HCT116 (cell line): Measurements from ENCODE around the gene SERPINB12. TPM values are rescaled to one million over a fixed set of nuclear protein-coding genes. Genes with fewer than 3 reads are reported as not detected.

ENCODE experiments used
- ATAC-seq: fragments of 200-7000 bp; cut with Tn5 transposase; 2 replicates; pipeline ENCODE4 v1.9.1; 2020; ENCODE audit warnings: mild to moderate bottlenecking, moderate library complexity
- BruUV-seq: library from RNA; stranded (reverse); fragments of 400-500 nt; replicated peaks from 2 replicates; lab custom pipeline; 2021; lab: Mats Ljungman, UMichigan
- CTCF ChIA-PET: fragments of 300-600 bp; sonication (Branson Sonifier 250); formaldehyde crosslinking; loops from one replicate; lab custom pipeline; 2021; ENCODE audit warnings: antibody characterized with exemption; lab: Charles Lee
- POLR2A ChIA-PET: fragments of 300-600, 350-600 bp; sonication (Branson Sonifier 250); formaldehyde crosslinking; loops from one replicate; lab custom pipeline; 2021; ENCODE audit warnings: antibody characterized with exemption; lab: Charles Lee
- RAD21 ChIA-PET, 2 experiments: fragments of 300-600 bp; sonication (Branson Sonifier 250); formaldehyde crosslinking; loops; one replicate each; lab custom pipeline; 2023; ENCODE audit warnings: low total read pairs in 2 of 2; ENCODE audit not compliant: uncharacterized antibody in 2 of 2, unreplicated experiment in 2 of 2, low non-redundant PET in 1 of 2; lab: Charles Lee
- DNase-seq: peaks from one replicate; pipeline ENCODE4 v3.0.0-alpha.2; 2010; ENCODE audit warnings: low read depth, low spot score
- H2AFZ ChIP-seq: fragments of 200-600 bp; shearing (Covaris generic), sonication (generic); 2 replicates; pipeline ENCODE4 v1.6.1; 2017; ENCODE audit warnings: low read depth, mixed run types, mixed read lengths, antibody characterized with exemption, low read length; ENCODE audit not compliant: poor library complexity, severe bottlenecking
- H3K27ac ChIP-seq: 2 replicates; pipeline ENCODE4 v1.5.1; 2012; ENCODE audit warnings: low read depth, low read length
- H3K27me3 ChIP-seq: fragments of 200-600 bp; sonication (generic); 2 replicates; pipeline ENCODE4 v1.6.1; 2016; ENCODE audit warnings: mixed run types, low read length, mixed read lengths; ENCODE audit not compliant: insufficient read depth
- H3K36me3 ChIP-seq, 2 experiments: fragments of 200-500 bp in 1 of 2; fragments of 200-600 bp in 1 of 2; sonication (Bioruptor generic) in 1 of 2; sonication (generic) in 1 of 2; 2 replicates each; pipeline versions ENCODE4 v1.5.1 to v1.6.1; 2014 to 2016; ENCODE audit warnings: low read length in 2 of 2, inconsistent platforms in 1 of 2, mixed read lengths in 1 of 2, mixed run types in 1 of 2; ENCODE audit not compliant: insufficient read depth in 2 of 2, control insufficient read depth in 1 of 2
- H3K4me1 ChIP-seq, 2 experiments: fragments of 200-600 bp in 1 of 2; sonication (generic) in 1 of 2; 2 replicates each; pipeline versions ENCODE4 v1.5.1 to v1.6.1; 2012 to 2017; ENCODE audit warnings: low read length in 2 of 2, inconsistent platforms in 1 of 2, mild to moderate bottlenecking in 1 of 2, mixed read lengths in 1 of 2, mixed run types in 1 of 2, moderate library complexity in 1 of 2; ENCODE audit not compliant: insufficient read depth in 2 of 2, control insufficient read depth in 1 of 2
- H3K4me2 ChIP-seq: fragments of 200-600 bp; sonication (generic); 2 replicates; pipeline ENCODE4 v1.6.1; 2017; ENCODE audit warnings: mixed run types, low read length, mixed read lengths
- H3K4me3 ChIP-seq, 2 experiments: fragments of 200-600 bp in 1 of 2; sonication (generic) in 1 of 2; replicated peaks in 1 of 2; 2 replicates each; pipeline ENCODE4 v1.5.1; 2011 to 2016; ENCODE audit warnings: low read length in 2 of 2, control low read depth in 1 of 2, low read depth in 1 of 2, mild to moderate bottlenecking in 1 of 2, mixed read lengths in 1 of 2, mixed run types in 1 of 2
- H3K79me2 ChIP-seq: fragments of 200-600 bp; sonication (generic); 2 replicates; pipeline ENCODE4 v1.6.1; 2017; ENCODE audit warnings: mild to moderate bottlenecking, mixed run types, low read length, moderate library complexity, mixed read lengths; ENCODE audit not compliant: insufficient read depth
- H3K9ac ChIP-seq: fragments of 200-600 bp; sonication (generic); 2 replicates; pipeline ENCODE4 v1.6.1; 2016; ENCODE audit warnings: low read length, mixed read lengths
- H3K9me2 ChIP-seq: fragments of 200-600 bp; sonication (generic), shearing (Covaris generic); 2 replicates; pipeline ENCODE4 v1.6.1; 2017; ENCODE audit warnings: mixed run types, mild to moderate bottlenecking, moderate library complexity; ENCODE audit not compliant: insufficient read depth
- H3K9me3 ChIP-seq, 2 experiments: fragments of 200-500 bp in 1 of 2; fragments of 200-600 bp in 1 of 2; sonication (Bioruptor generic) in 1 of 2; sonication (generic) in 1 of 2; 2 replicates each; pipeline ENCODE4 v1.6.1; 2014 to 2017; ENCODE audit warnings: low read length in 2 of 2, mixed read lengths in 2 of 2, inconsistent platforms in 1 of 2, low read depth in 1 of 2, mild to moderate bottlenecking in 1 of 2, mixed run types in 1 of 2, moderate library complexity in 1 of 2; ENCODE audit not compliant: control insufficient read depth in 1 of 2, insufficient read depth in 1 of 2
- H4K20me1 ChIP-seq: fragments of 200-600 bp; sonication (generic), shearing (Covaris generic); 2 replicates; pipeline ENCODE4 v1.6.1; 2017; ENCODE audit warnings: mixed run types, mild to moderate bottlenecking, moderate library complexity; ENCODE audit not compliant: insufficient read depth
- CTCF ChIP-seq, 3 experiments: fragments of 200-600 bp in 1 of 3; sonication (generic) in 1 of 3; IDR thresholded peaks in 2 of 3; conservative IDR thresholded peaks in 1 of 3; 2 replicates each; pipeline ENCODE4 v1.5.1; 2012 to 2017; ENCODE audit warnings: low read depth in 2 of 3, low read length in 2 of 3, antibody characterized with exemption in 1 of 3, borderline replicate concordance in 1 of 3, control low read depth in 1 of 3, mild to moderate bottlenecking in 1 of 3, mixed read lengths in 1 of 3, mixed run types in 1 of 3, moderate library complexity in 1 of 3; ENCODE audit not compliant: insufficient read depth in 1 of 3
- EZH2phosphoT487 ChIP-seq: fragments of 200-600 bp; IDR thresholded peaks from 2 replicates; pipeline ENCODE4 v1.6.1; 2018; ENCODE audit warnings: antibody characterized with exemption, borderline replicate concordance
- FOSL1 ChIP-seq: IDR thresholded peaks from 2 replicates; pipeline ENCODE4 v1.6.1; 2012; ENCODE audit warnings: low read depth
- MAX ChIP-seq: IDR thresholded peaks from 2 replicates; pipeline ENCODE4 v1.6.1; 2012
- YY1 ChIP-seq: IDR thresholded peaks from 2 replicates; pipeline ENCODE4 v1.6.1; 2011; ENCODE audit warnings: low read length, low read depth, moderate library complexity, mild to moderate bottlenecking; ENCODE audit not compliant: insufficient replicate concordance; ENCODE audit errors: extremely low read depth
- ZFX ChIP-seq: fragments of 450-650 bp; IDR thresholded peaks from 2 replicates; pipeline ENCODE4 v1.6.1; 2017
- intact Hi-C: fragments of 100-400 bp; cut with micrococcal nuclease; formaldehyde crosslinking; loops from 2 replicates; pipeline ENCODE4 v1.10.0; 2022
- total RNA-seq: library from RNA; stranded (reverse); gene quantifications from one replicate; pipeline ENCODE4 v1.2.1, GENCODE V29; 2021; ENCODE audit not compliant: unreplicated experiment

Gene SERPINB12
- total RNA-seq, 1 experiment from 2014 or later: not detected

- TF ChIP-seq CTCF (IDR thresholded peaks at IDR 0.05 in 2 of 3, conservative IDR thresholded peaks at IDR 0.05 in 1 of 3; ENCODE audit: borderline replicate concordance in 1 of 3, insufficient read depth in 1 of 3, low read depth in 2 of 3, low read length in 2 of 3) (no peak), EZH2phosphoT487 (no peak)
Observed at GRCh38 chr18:63586431-63586830, 44.3 kb downstream of the SERPINB12 start (continued).

- TF ChIP-seq FOSL1: no peak
- no peak for TF ChIP-seq ZFX
- TF ChIP-seq YY1: no peak
- no peak for TF ChIP-seq MAX
- Histone ChIP-seq H3K9me3 (no peaks in the 10 kb centered on the region), H3K27me3 (no peaks in the 10 kb centered on the region), H3K36me3 (no peaks in the 10 kb centered on the region), H3K4me3 (no peak within 1 kb of the TSS), H3K27ac (no peak within 1 kb of the TSS), H3K79me2 (no peaks in the 10 kb centered on the region), H3K4me1 (peaks cover 0 to 6% of the 10 kb centered on the region in 2 experiments; a peak in 1 of 4 replicates), H4K20me1 (no peaks in the 10 kb centered on the region), H3K9ac (no peak within 1 kb of the TSS), H3K4me2 (no peak within 1 kb of the TSS), H2AFZ (no peak within 1 kb of the TSS), H3K9me2 (no peaks in the 10 kb centered on the region)
- POLR2A ChIA-PET: no interaction called here
- no peak for DNase-seq
- intact Hi-C loops: no loop called here
- BruUV-seq: no TSS peak
- ATAC-seq: no peak
- RAD21 ChIA-PET: no interaction called here
- CTCF ChIA-PET: no interaction called here
Observed at GRCh38 chr18:63586966-63587365, 44.8 kb downstream of the SERPINB12 start, which contains the start of gene SERPINB13. TSS of gene SERPINB13 (plus strand) at chr18:63587343. CDS start at chr18:63588668, 1,325 bp downstream.
